ENCODE measurements around the gene ZNF438. TPM values are rescaled to one million over a fixed set of nuclear protein-coding genes. Genes with fewer than 3 reads are reported as not detected.
A peak's percentile ranks its signal among the peaks of the same experiment; 100 is the strongest.

Gene ZNF438
- total and polyA plus RNA-seq, 7 donors, result 12.3 to 27.9 (median 20.7) TPM

DNA sequence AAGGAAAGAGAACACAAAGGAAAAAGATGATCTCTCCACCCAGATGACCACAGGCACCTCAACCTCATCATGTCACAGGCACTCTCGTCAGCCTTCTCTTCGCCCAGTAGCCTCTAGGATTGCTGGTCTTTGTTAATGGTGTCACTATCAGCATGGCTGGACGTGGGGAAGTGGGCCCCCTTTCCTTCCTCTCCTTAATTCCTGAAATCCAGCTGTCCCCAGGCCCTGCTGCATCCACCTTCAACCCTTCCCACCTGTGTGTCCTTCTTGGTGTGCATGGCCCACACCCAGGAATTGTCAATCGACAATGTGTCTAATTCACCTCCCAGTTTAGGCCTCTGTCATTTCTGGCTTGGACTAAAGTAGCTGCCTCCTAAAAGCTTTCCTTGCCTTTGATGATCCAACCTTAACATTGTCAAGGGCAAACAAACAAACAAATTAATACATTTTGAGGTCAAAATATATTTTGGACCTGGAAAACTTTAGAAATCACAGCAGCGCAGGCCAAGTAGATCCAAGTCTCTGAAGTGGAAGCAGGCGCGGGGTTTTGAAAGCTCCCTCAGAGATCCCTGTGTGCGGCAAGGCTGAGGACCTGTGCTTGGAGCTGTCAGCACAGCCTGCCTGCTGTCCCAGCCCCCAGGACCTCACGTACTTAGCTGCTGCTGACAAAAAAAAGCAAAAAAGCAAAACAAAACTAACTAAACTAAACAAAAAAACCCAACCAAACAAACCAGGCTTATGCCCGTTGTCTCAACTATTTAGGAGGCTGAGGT is 208.8 kb downstream of the ZNF438 start:
- DNase-seq, result no peak
- H3K27me3 ChIP-seq (ENCODE audit: insufficient read depth in 3 of 3, low read length in 2 of 3), result peaks cover 0 to 13% (median 0%) of the 10 kb centered on the region in 3 donors
- ATAC-seq, result no peak
- H3K4me1 ChIP-seq, result peaks cover 5% of the 10 kb centered on the region
- no peaks in the 10 kb centered on the region for H3K9me3 ChIP-seq
- TF ChIP-seq, protein P1, sequence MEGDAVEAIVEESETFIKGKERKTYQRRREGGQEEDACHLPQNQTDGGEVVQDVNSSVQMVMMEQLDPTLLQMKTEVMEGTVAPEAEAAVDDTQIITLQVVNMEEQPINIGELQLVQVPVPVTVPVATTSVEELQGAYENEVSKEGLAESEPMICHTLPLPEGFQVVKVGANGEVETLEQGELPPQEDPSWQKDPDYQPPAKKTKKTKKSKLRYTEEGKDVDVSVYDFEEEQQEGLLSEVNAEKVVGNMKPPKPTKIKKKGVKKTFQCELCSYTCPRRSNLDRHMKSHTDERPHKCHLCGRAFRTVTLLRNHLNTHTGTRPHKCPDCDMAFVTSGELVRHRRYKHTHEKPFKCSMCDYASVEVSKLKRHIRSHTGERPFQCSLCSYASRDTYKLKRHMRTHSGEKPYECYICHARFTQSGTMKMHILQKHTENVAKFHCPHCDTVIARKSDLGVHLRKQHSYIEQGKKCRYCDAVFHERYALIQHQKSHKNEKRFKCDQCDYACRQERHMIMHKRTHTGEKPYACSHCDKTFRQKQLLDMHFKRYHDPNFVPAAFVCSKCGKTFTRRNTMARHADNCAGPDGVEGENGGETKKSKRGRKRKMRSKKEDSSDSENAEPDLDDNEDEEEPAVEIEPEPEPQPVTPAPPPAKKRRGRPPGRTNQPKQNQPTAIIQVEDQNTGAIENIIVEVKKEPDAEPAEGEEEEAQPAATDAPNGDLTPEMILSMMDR (IDR thresholded peaks at IDR 0.05), result no peak
- intact Hi-C loops (cut with DNase I), result no loop called here
- H3K36me3 ChIP-seq (ENCODE audit: insufficient read depth in 1 of 2, low read depth in 1 of 2), result no peaks in the 10 kb centered on the region
- 92 to 96% (median 92%) methylated on average over 10 of the region's 10 CpGs for WGBS, 3 donors
- no peak overlapping the region for H3K27ac ChIP-seq
- H3K4me3 ChIP-seq, result no peak overlapping the region

DNA sequence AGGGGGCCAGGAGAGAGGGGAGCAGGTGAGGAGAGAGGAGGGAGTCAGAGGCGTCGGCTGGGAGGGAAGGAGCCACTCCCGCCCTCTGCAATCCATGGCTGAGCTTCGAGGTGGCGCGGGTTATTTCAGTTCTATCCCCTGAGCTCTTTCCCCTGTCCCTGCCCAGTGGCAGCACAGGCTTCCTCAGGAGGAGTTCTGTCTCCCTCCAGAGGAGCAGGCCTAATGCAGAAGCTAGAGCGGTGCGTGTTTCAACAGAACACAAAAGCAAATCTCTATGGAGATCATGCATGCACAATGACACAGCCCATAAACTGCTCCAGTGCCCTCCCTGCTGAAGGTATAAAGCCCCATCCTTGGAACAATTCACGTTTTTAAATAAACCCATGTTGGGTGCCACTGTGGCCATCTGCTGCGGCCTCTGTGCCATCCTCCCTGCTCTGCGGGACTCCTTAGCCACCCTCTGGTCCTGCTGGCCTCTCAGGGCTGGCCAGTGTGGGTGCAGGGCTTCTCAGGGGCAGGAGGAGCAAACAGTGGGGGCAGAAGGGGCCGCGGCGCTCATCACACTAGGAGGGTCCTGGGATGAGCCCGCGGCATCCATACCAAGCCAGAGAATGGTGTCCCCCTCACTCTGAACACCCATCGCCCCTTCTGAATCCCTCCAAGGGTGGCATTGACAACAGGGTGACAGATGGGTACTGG is 209.5 kb downstream of the ZNF438 start:
- 72 to 83% (median 79%) methylated on average over 14 to 17 of the region's 17 CpGs for WGBS, 3 donors
- Histone ChIP-seq H3K27ac (no peak overlapping the region), H3K4me1 (peaks cover 5% of the 10 kb centered on the region), H3K4me3 (no peak overlapping the region), H3K9me3 (no peaks in the 10 kb centered on the region), H3K36me3 (ENCODE audit: insufficient read depth in 1 of 2, low read depth in 1 of 2) (no peaks in the 10 kb centered on the region), H3K27me3 (ENCODE audit: insufficient read depth in 3 of 3, low read length in 2 of 3) (peaks cover 0 to 9% (median 0%) of the 10 kb centered on the region in 3 donors)
- DNase-seq (no peak), ATAC-seq (no peak)
- TF ChIP-seq, protein P1 (IDR thresholded peaks at IDR 0.05), result no peak
- intact Hi-C loops (cut with DNase I), result no loop called here

DNA sequence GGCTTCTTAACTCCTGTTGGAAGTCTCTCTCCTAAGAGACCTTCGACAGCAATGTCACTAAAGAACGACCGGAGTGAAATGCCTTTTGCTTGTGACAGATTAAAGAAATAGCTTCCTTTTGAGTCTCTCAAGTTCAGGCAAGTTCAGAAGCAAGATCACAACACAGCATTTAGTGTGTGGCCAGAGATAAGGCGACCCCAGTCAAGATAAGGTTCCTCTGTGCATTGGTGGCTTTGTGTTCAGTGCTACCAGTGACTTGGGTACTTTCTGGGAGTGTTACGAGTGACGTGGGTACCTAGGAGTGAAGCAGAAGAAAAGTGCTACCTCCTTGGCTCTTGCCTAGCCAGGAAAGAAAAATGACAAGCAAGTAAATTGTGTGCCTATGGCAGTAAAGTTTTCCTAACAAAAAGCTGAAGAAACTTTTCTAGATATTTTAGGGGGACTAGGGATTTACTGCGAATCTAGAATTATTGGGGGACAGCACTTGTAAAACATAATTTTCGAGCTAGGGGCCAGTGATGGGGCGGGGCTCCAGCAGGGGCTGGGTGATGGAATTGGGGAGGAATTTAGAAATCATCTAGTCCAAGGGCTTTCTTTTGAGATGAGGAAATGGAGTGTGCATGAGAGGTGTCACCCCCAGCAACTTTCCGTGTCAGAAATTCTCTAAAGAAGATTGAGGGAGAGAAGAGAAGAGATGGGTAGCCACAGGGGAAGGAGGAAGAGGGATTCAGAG is 210.2 kb downstream of the ZNF438 start:
- intact Hi-C loops (cut with DNase I), result no loop called here
- H3K4me3 ChIP-seq, result no peak overlapping the region
- peak overlapping the region; percentile 56 for H3K27ac ChIP-seq
- DNase-seq (no peak), ATAC-seq (no peak)
- no peaks in the 10 kb centered on the region for H3K36me3 ChIP-seq (ENCODE audit: insufficient read depth in 1 of 2, low read depth in 1 of 2)
- peaks cover 5% of the 10 kb centered on the region for H3K4me1 ChIP-seq
- no peaks in the 10 kb centered on the region for H3K9me3 ChIP-seq
- WGBS, 3 donors, result 75 to 79% (median 78%) methylated on average over 10 of the region's 10 CpGs
- peaks cover 0 to 7% (median 0%) of the 10 kb centered on the region in 3 donors for H3K27me3 ChIP-seq (ENCODE audit: insufficient read depth in 3 of 3, low read length in 2 of 3)
- TF ChIP-seq, protein P1 (IDR thresholded peaks at IDR 0.05), result no peak

DNA sequence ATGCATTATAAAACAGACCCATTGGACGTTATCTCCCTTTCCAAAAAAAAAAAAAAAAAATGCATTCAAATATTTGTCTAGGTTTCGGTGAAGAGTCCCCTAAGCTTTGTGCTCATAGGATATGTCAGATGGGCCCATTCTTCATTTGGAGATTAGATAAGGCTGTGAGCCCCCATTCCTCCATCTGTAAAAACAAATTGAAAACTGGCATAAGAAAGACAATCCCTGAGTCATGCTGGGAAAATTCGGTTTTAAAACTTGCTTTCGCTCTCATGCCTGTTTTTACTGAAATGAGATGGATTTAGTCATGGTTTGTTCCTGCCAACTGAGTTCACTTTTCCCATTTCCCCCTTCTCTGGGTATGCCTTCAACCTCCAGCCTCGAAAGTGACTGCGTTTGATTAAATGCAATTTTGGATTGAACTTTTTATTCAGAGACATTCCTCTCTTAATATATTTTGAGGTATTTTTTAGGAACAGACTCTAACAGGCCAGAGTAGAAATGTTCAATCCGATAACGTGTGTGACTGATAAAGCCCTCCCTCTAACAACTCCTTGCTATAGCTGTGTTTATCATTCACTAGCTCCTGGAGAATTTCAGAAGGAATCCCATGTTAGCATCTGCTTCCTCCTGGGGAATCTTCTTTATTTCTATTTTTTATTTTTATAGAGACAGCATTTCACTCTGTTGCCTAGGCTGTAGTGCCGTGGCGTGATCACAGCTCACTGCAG is 211.2 kb downstream of the ZNF438 start:
- Histone ChIP-seq H3K4me3 (peak overlapping the region; percentile 63), H3K27me3 (ENCODE audit: insufficient read depth in 3 of 3, low read length in 2 of 3) (peaks cover 0 to 4% (median 0%) of the 10 kb centered on the region in 3 donors), H3K27ac (peak overlapping the region; percentile 56), H3K36me3 (ENCODE audit: insufficient read depth in 1 of 2, low read depth in 1 of 2) (no peaks in the 10 kb centered on the region), H3K4me1 (peaks cover 5% of the 10 kb centered on the region), H3K9me3 (no peaks in the 10 kb centered on the region)
- TF ChIP-seq, protein P1 (IDR thresholded peaks at IDR 0.05), result no peak
- intact Hi-C loops (cut with DNase I), result no loop called here
- ATAC-seq (no peak), DNase-seq (no peak)
- WGBS, 3 donors, result 58 to 72% (median 65%) methylated on average over 10 of the region's 10 CpGs
